Measurements from ENCODE around the gene C15orf40. TPM values are rescaled to one million over a fixed set of nuclear protein-coding genes. Genes with fewer than 3 reads are reported as not detected.
"Not testable (repeated sequence)": the region's sequence is repeated elsewhere in the genome, so short reads cannot be mapped to it uniquely, and the experiment has no call there.

Gene C15orf40
- polyA plus RNA-seq, 3 donors, result 24.8 to 32.9 (median 31.7) TPM

GRCh38 chr15:82960766-82961165 lies 50.7 kb downstream of the C15orf40 start:
- no peak for DNase-seq

GRCh38 chr15:82959423-82959822 lies 52.0 kb downstream of the C15orf40 start:
- no peak for DNase-seq

GRCh38 chr15:82958638-82959037 lies 52.8 kb downstream of the C15orf40 start:
- DNase-seq, result no peak

- DNase-seq, result no peak
These were observed 59.0 kb downstream of the C15orf40 start, which contains the start of gene HOMER2 for GRCh38 chr15:82952158-82953081. HOMER2 (minus strand) TSS chr15:82952720; CDS start chr15:82952535, 185 bp downstream.

- no peak for DNase-seq
These were observed 59.8 kb downstream of the C15orf40 start for GRCh38 chr15:82951472-82952157.

GRCh38 chr15:82950746-82951370 lies 60.6 kb downstream of the C15orf40 start:
- DNase-seq, result no peak

GRCh38 chr15:82950295-82950694 lies 61.1 kb downstream of the C15orf40 start:
- DNase-seq, result no peak

GRCh38 chr15:82946155-82946701 lies 65.2 kb downstream of the C15orf40 start:
- DNase-seq, result no peak

- no peak for DNase-seq
These were observed 66.1 kb downstream of the C15orf40 start for GRCh38 chr15:82945326-82945725.

- DNase-seq, result peak; percentile 59
These were observed 66.6 kb downstream of the C15orf40 start for GRCh38 chr15:82944821-82945220.

- DNase-seq, result no peak
These were observed 67.4 kb downstream of the C15orf40 start for GRCh38 chr15:82944056-82944455.

- DNase-seq, result no peak
These were observed 68.3 kb downstream of the C15orf40 start for GRCh38 chr15:82943176-82943575.

GRCh38 chr15:82942691-82943090 lies 68.7 kb downstream of the C15orf40 start:
- DNase-seq, result no peak

GRCh38 chr15:82939678-82940077 lies 71.8 kb downstream of the C15orf40 start:
- not testable (repeated sequence) for DNase-seq

Other genes with a start within 250 kb of the C15orf40 start
- under 1 TPM; 0.18 to 0.40 (median 0.19) TPM for gene FSD2, start 205.6 kb downstream of the C15orf40 start, polyA plus RNA-seq (ENCODE audit: insufficient read length in 3 of 3)
- gene WHAMM, start 202.0 kb downstream of the C15orf40 start, polyA plus RNA-seq (ENCODE audit: insufficient read length in 3 of 3), result 10 to 100 TPM in 2 of 3 donors, 1 to 10 TPM in 1; 9.6 to 18.4 (median 11.4) TPM
- 10 to 100 TPM; 31.9 to 35.8 (median 33.9) TPM for gene HOMER2, start 58.9 kb downstream of the C15orf40 start, polyA plus RNA-seq (ENCODE audit: insufficient read length in 3 of 3)
- gene RAMAC, start 25.4 kb downstream of the C15orf40 start, polyA plus RNA-seq (ENCODE audit: insufficient read length in 3 of 3), result 10 to 100 TPM; 37.2 to 43.2 (median 41.0) TPM
- 10 to 100 TPM; 60.2 to 65.3 (median 62.6) TPM for gene BTBD1, start 55.6 kb upstream of the C15orf40 start, polyA plus RNA-seq (ENCODE audit: insufficient read length in 3 of 3)
- 1 to 10 TPM; 2.0 to 2.6 (median 2.6) TPM for gene TM6SF1, start 96.0 kb upstream of the C15orf40 start, polyA plus RNA-seq (ENCODE audit: insufficient read length in 3 of 3)
- 10 to 100 TPM; 77.1 to 95.1 (median 81.2) TPM for gene HDGFL3, start 196.2 kb upstream of the C15orf40 start, polyA plus RNA-seq (ENCODE audit: insufficient read length in 3 of 3)

Data from renal pelvis (tissue), 4 donors.